Left kidney (tissue), 2 donors: Measurements from ENCODE around the gene IGFBP4. TPM values are rescaled to one million over a fixed set of nuclear protein-coding genes. Genes with fewer than 3 reads are reported as not detected.

ENCODE experiments used
- DNase-seq: peaks from one replicate; pipeline ENCODE4 v3.0.0-alpha.2; 2013
- polyA plus RNA-seq: library from polyadenylated mRNA; unstranded; fragments of 120-200 nt; gene quantifications from one replicate; pipeline ENCODE4 v1.2.1, GENCODE V29; 2013; ENCODE audit not compliant: insufficient read length

Gene IGFBP4
- polyA plus RNA-seq, 1 donor: 305 TPM

GRCh38 chr17:40487371-40488020 lies 44.2 kb downstream of the IGFBP4 start:
- no peak for DNase-seq

- DNase-seq: peak; percentile 48
Observed at GRCh38 chr17:40490289-40490853, 47.1 kb downstream of the IGFBP4 start.

- no peak for DNase-seq
Observed at GRCh38 chr17:40490982-40491381, 47.7 kb downstream of the IGFBP4 start.

- DNase-seq: no peak
Observed at GRCh38 chr17:40491486-40491885, 48.2 kb downstream of the IGFBP4 start.

- DNase-seq: no peak
Observed at GRCh38 chr17:40493697-40494096, 50.4 kb downstream of the IGFBP4 start.

GRCh38 chr17:40495140-40495539 lies 51.9 kb downstream of the IGFBP4 start:
- DNase-seq: no peak

- DNase-seq: no peak
Observed at GRCh38 chr17:40496170-40496569, 52.9 kb downstream of the IGFBP4 start.

GRCh38 chr17:40496634-40497420 lies 53.6 kb downstream of the IGFBP4 start:
- DNase-seq: no peak

- no peak for DNase-seq
Observed at GRCh38 chr17:40497695-40498094, 54.4 kb downstream of the IGFBP4 start.

- no peak for DNase-seq
Observed at GRCh38 chr17:40498281-40499084, 55.2 kb downstream of the IGFBP4 start.

GRCh38 chr17:40499551-40500189 lies 56.4 kb downstream of the IGFBP4 start:
- DNase-seq: peak; percentile 75

GRCh38 chr17:40500190-40500589 lies 56.9 kb downstream of the IGFBP4 start:
- DNase-seq: no peak

GRCh38 chr17:40500709-40501108 lies 57.5 kb downstream of the IGFBP4 start:
- DNase-seq: no peak

- no peak for DNase-seq
Observed at GRCh38 chr17:40501499-40501911, 58.3 kb downstream of the IGFBP4 start, which contains the start of gene TNS4. Gene TNS4 (minus strand): TSS chr17:40501623. CDS start chr17:40496425, 5,198 bp downstream.

- no peak for DNase-seq
Observed at GRCh38 chr17:40502716-40503115, 59.5 kb downstream of the IGFBP4 start.

- no peak for DNase-seq
Observed at GRCh38 chr17:40503154-40503553, 59.9 kb downstream of the IGFBP4 start.

- DNase-seq: peak; percentile 24
Observed at GRCh38 chr17:40506786-40507185, 63.5 kb downstream of the IGFBP4 start.
